HG02870 (cell line): Measurements from ENCODE around the gene DIP2A.

Experiments
- ATAC-seq: cut with Tn5 transposase; IDR thresholded peaks from one replicate; pipeline ENCODE4 v1.9.1; 2021; ENCODE audit warnings: mild to moderate bottlenecking, moderate library complexity; ENCODE audit not compliant: unreplicated experiment

Gene DIP2A

GRCh38 chr21:46458315-46459023 is at the start of gene DIP2A:
DIP2A (plus strand) TSS chr21:46458891; CDS start chr21:46459132, 241 bp downstream.
- ATAC-seq: peak; percentile 92

- no peak for ATAC-seq
These were observed 48.9 kb upstream of the DIP2A start for GRCh38 chr21:46409641-46410406.

GRCh38 chr21:46410516-46410915 is 48.2 kb upstream of the DIP2A start:
- ATAC-seq: no peak

- no peak for ATAC-seq
These were observed 47.5 kb upstream of the DIP2A start for GRCh38 chr21:46411236-46411635.

- no peak for ATAC-seq
These were observed 47.0 kb upstream of the DIP2A start for GRCh38 chr21:46411691-46412090.

GRCh38 chr21:46412521-46413364 is 45.9 kb upstream of the DIP2A start:
- ATAC-seq: no peak

GRCh38 chr21:46413365-46413696 is 45.4 kb upstream of the DIP2A start:
- no peak for ATAC-seq

GRCh38 chr21:46414965-46415275 is 43.8 kb upstream of the DIP2A start:
- ATAC-seq: no peak

GRCh38 chr21:46416551-46416950 is 42.1 kb upstream of the DIP2A start:
- no peak for ATAC-seq

GRCh38 chr21:46418265-46418946 is 40.3 kb upstream of the DIP2A start:
- ATAC-seq: no peak

- ATAC-seq: no peak
These were observed 38.2 kb upstream of the DIP2A start for GRCh38 chr21:46420241-46421190.

- no peak for ATAC-seq
These were observed 37.4 kb upstream of the DIP2A start for GRCh38 chr21:46421191-46421750.

- no peak for ATAC-seq
These were observed 36.7 kb upstream of the DIP2A start for GRCh38 chr21:46421756-46422555.

GRCh38 chr21:46422636-46423241 is 36.0 kb upstream of the DIP2A start:
- ATAC-seq: no peak

- no peak for ATAC-seq
These were observed 35.1 kb upstream of the DIP2A start for GRCh38 chr21:46423546-46424038.

- ATAC-seq: no peak
These were observed 34.6 kb upstream of the DIP2A start for GRCh38 chr21:46424039-46424591.

GRCh38 chr21:46424621-46425020 is 34.1 kb upstream of the DIP2A start:
- no peak for ATAC-seq

- ATAC-seq: no peak
These were observed 33.6 kb upstream of the DIP2A start for GRCh38 chr21:46425041-46425440.
